Upper lobe of left lung (tissue), 6 donors: ENCODE data around the gene DND1. TPM values are rescaled to one million over a fixed set of nuclear protein-coding genes. Genes with fewer than 3 reads are reported as not detected.

Source experiments
- ATAC-seq, 2 donors: fragments of 200-7000 bp; cut with Tn5 transposase; one replicate each; pipeline ENCODE4 v1.9.1; 2022; ENCODE audit warnings: mild to moderate bottlenecking in 2 of 2, moderate library complexity in 2 of 2; ENCODE audit not compliant: low FRiP score in 2 of 2
- DNase-seq, 2 donors: peaks; one replicate each; pipeline ENCODE4 v3.0.0-alpha.2; 2019 to 2020
- H3K27ac ChIP-seq, 4 donors: fragments of 200-600 bp; sonication (generic); one replicate each; pipeline ENCODE4 v1.5.1; 2016 to 2019
- H3K27me3 ChIP-seq, 4 donors: fragments of 200-600 bp; sonication (generic); one replicate each; pipeline ENCODE4 v1.5.1; 2017 to 2019
- H3K36me3 ChIP-seq, 4 donors: fragments of 200-600 bp; sonication (generic); one replicate each; pipeline ENCODE4 v1.5.1; 2016 to 2019
- H3K4me1 ChIP-seq, 4 donors: fragments of 200-600 bp; sonication (generic); one replicate each; pipeline ENCODE4 v1.5.1; 2018 to 2019
- H3K4me3 ChIP-seq, 4 donors: fragments of 200-600 bp; sonication (generic); one replicate each; pipeline ENCODE4 v1.5.1; 2017 to 2019; ENCODE audit warnings: mild to moderate bottlenecking in 2 of 4, moderate library complexity in 1 of 4
- H3K9me3 ChIP-seq, 4 donors: fragments of 200-600 bp; sonication (generic); one replicate each; pipeline ENCODE4 v1.5.1; 2018 to 2019
- CTCF ChIP-seq, 6 experiments: fragments of 450-650 bp in 4 of 6; fragments of 200-600 bp in 2 of 6; sonication (generic) in 2 of 6; IDR thresholded peaks; one replicate each; pipeline ENCODE4 v1.5.1; 2016 to 2019; ENCODE audit warnings: antibody characterized with exemption in 6 of 6
- EP300 ChIP-seq, 4 donors: sonication (generic); formaldehyde crosslinking; IDR thresholded peaks; one replicate each; pipeline ENCODE4 v1.5.1; 2017; ENCODE audit warnings: antibody characterized with exemption in 4 of 4, control low read depth in 2 of 4
- POLR2A ChIP-seq, 4 donors: fragments of 450-650 bp; IDR thresholded peaks; one replicate each; pipeline ENCODE4 v1.5.1; 2016 to 2017; ENCODE audit warnings: antibody characterized with exemption in 4 of 4, mild to moderate bottlenecking in 2 of 4
- POLR2AphosphoS5 ChIP-seq, 2 donors: sonication (generic); formaldehyde crosslinking; IDR thresholded peaks; one replicate each; pipeline ENCODE4 v1.5.1; 2017; ENCODE audit warnings: antibody characterized with exemption in 2 of 2
- WGBS, 2 donors: methylation state at CpG; one replicate each; pipeline ENCODE4 v1.1.5; 2017 to 2018; 5-methylcytosine and 5-hydroxymethylcytosine counted together
- total RNA-seq, 6 donors: library from RNA; depleted of rRNA in 4 of 6; stranded (reverse); fragments of >200 nt in 4 of 6; gene quantifications; one replicate each; pipeline versions ENCODE4 v1.1.0 to v1.2.1, GENCODE V29; 2016 to 2021
- donor health status: DM: no; HTN: no; CAD: no; lungs with moderate emphysema.
- donor health status: DM: no; HTN: yes; CAD: no; lungs with severe emphysema.

The DND1 gene
- total RNA-seq, 6 donors from 2014 or later, result 0.92 to 3.6 (median 1.6) TPM

GRCh38 chr5:140634103-140634502, 39.3 kb downstream of the DND1 start:
- no peaks in the 10 kb centered on the region for H3K9me3 ChIP-seq
- ATAC-seq (no peak), DNase-seq (no peak)
- peak overlapping the region; percentile 81 to 90 (median 85) for H3K27ac ChIP-seq
- H3K4me1 ChIP-seq, result peaks cover 22 to 57% (median 36%) of the 10 kb centered on the region in 4 donors
- H3K27me3 ChIP-seq, result no peaks in the 10 kb centered on the region
- TF ChIP-seq POLR2AphosphoS5 (IDR thresholded peaks at IDR 0.05) (no peak), EP300 (IDR thresholded peaks at IDR 0.05) (no peak), CTCF (IDR thresholded peaks at IDR 0.05) (no peak), POLR2A (IDR thresholded peaks at IDR 0.05) (no peak)
- WGBS, 2 donors, result 48 to 57% methylated on average over 3 of the region's 3 CpGs
- H3K4me3 ChIP-seq, result no peak overlapping the region
- H3K36me3 ChIP-seq, result no peaks in the 10 kb centered on the region

- Histone ChIP-seq H3K36me3 (no peaks in the 10 kb centered on the region), H3K4me1 (peaks cover 19 to 52% (median 32%) of the 10 kb centered on the region in 4 donors), H3K4me3 (peak overlapping the region in 3 of 4 donors; percentile 55 to 60 (median 58)), H3K27ac (peak overlapping the region; percentile 81 to 90 (median 85)), H3K27me3 (no peaks in the 10 kb centered on the region), H3K9me3 (no peaks in the 10 kb centered on the region)
- ATAC-seq (no peak), DNase-seq (no peak)
- TF ChIP-seq EP300 (IDR thresholded peaks at IDR 0.05), result no peak
- TF ChIP-seq CTCF (IDR thresholded peaks at IDR 0.05), result no peak
- no peak for TF ChIP-seq POLR2A (IDR thresholded peaks at IDR 0.05)
- no peak for TF ChIP-seq POLR2AphosphoS5 (IDR thresholded peaks at IDR 0.05)
- 73 to 89% methylated on average over 2 of the region's 2 CpGs for WGBS, 2 donors
Observed at GRCh38 chr5:140633501-140633900, 39.9 kb downstream of the DND1 start.

GRCh38 chr5:140633021-140633471, 40.3 kb downstream of the DND1 start, which contains the start of gene CD14:
TSS of gene CD14 (minus strand) at chr5:140633175. CDS start at chr5:140633071, 104 bp downstream.
- DNase-seq (peak in 1 of 2 donors; percentile 82), ATAC-seq (peak; percentile 66 to 81)
- Histone ChIP-seq H3K9me3 (no peaks in the 10 kb centered on the region), H3K27ac (peak within 1 kb of the TSS; percentile 81 to 90 (median 85)), H3K4me1 (peaks cover 16 to 50% (median 28%) of the 10 kb centered on the region in 4 donors), H3K27me3 (no peaks in the 10 kb centered on the region), H3K36me3 (no peaks in the 10 kb centered on the region), H3K4me3 (peak within 1 kb of the TSS; percentile 20 to 60 (median 56))
- TF ChIP-seq CTCF (IDR thresholded peaks at IDR 0.05) (peak in 2 of 6 experiments; percentile 7 to 9), EP300 (IDR thresholded peaks at IDR 0.05) (peak in 2 of 4 donors; percentile 68 to 78), POLR2AphosphoS5 (IDR thresholded peaks at IDR 0.05) (peak; percentile 68 to 86), POLR2A (IDR thresholded peaks at IDR 0.05) (peak in 2 of 4 donors; percentile 53 to 75)
- 4 to 9% methylated on average over 16 of the region's 16 CpGs for WGBS, 2 donors

DNA sequence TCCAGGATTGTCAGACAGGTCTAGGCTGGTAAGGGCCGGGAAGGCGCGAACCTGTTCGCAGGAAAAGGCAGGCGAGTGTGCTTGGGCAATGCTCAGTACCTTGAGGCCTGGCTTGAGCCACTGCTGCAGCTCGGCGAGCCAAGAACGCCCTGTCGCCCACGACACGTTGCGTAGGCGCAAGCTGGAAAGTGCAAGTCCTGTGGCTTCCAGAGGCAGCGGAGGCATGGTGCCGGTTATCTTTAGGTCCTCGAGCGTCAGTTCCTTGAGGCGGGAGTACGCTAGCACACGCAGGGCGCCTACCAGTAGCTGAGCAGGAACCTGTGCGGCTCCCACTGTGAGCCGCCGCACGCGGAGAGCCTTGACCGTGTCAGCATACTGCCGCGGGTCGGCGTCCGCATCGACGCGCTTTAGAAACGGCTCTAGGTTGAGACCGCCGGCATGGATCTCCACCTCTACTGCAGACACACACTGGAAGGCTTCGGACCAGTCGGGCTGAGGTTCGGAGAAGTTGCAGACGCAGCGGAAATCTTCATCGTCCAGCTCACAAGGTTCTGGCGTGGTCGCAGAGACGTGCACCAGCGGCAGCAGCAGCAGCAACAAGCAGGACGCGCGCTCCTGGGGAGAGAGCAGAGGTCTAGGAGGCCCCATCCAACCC, 40.9 kb downstream of the DND1 start:
- Histone ChIP-seq H3K27me3 (no peaks in the 10 kb centered on the region), H3K36me3 (no peaks in the 10 kb centered on the region), H3K4me1 (peaks cover 16 to 50% (median 28%) of the 10 kb centered on the region in 4 donors), H3K9me3 (no peaks in the 10 kb centered on the region), H3K27ac (peak overlapping the region; percentile 81 to 90 (median 85)), H3K4me3 (peak overlapping the region; percentile 20 to 60 (median 56))
- 1 to 2% methylated on average over 22 to 24 of the region's 51 CpGs for WGBS, 2 donors
- peak; percentile 71 to 82 for ATAC-seq
- peak; percentile 65 to 90 for DNase-seq
- TF ChIP-seq POLR2AphosphoS5 (IDR thresholded peaks at IDR 0.05) (peak; percentile 31 to 32), POLR2A (IDR thresholded peaks at IDR 0.05) (peak in 1 of 4 donors; percentile 1), CTCF (IDR thresholded peaks at IDR 0.05) (peak in 2 of 6 experiments; percentile 4 to 30), EP300 (IDR thresholded peaks at IDR 0.05) (no peak)
